OCI-LY1 (cell line): ENCODE data around the gene PRKCZ.

Source experiments
- EZH2 ChIP-seq: fragments of 200-600 bp; sonication (generic), shearing (Covaris generic); IDR thresholded peaks from 2 replicates; pipeline ENCODE4 v1.8.0; 2017; ENCODE audit warnings: borderline replicate concordance, mixed run types, mild to moderate bottlenecking, antibody characterized with exemption, low read length, moderate library complexity, mixed read lengths
- TF ChIP-seq, protein P1 (sequence below): fragments of 200-600 bp; sonication (generic), shearing (Covaris generic); IDR thresholded peaks from 2 replicates; pipeline ENCODE4 v1.5.1; 2017; ENCODE audit warnings: mild to moderate bottlenecking, antibody characterized with exemption, low read length, moderate library complexity, mixed read lengths

DNA sequence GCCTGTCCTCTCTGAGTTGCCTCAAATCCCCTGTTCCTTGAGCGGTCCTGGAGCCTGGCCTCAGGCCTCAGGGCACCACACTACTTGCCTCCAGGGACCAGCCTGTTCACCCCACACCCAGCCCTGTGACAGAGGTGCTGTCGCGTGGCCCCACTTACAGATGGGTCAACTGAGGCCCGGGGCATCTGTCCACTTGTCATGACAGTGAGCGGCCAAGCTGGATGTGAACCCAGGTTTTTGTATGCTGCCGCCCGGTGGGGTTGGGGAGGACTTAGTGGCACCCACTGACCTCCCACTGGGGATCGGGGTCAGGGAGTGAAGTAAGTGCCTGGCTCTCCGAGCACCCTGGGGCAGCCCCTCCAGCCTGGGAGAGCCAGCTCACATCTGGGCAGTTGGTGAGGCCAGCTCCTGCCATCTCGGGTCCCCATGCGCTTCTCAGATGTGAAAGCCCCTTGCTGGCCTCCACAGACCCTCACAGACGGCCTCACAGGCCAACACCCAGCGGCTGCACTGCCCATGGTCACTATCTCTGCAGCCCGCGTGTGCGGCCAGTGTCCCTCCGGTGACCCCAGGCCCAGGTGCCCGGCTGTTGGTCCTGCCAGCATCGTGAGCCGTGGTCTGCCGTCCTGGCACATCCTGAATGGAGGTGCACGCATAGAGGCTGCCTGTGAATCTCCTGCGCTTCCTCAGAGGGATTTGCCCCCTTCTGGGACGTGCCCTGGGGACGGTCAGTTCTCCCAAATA is 153.6 kb downstream of the PRKCZ start:
- TF ChIP-seq, protein P1, sequence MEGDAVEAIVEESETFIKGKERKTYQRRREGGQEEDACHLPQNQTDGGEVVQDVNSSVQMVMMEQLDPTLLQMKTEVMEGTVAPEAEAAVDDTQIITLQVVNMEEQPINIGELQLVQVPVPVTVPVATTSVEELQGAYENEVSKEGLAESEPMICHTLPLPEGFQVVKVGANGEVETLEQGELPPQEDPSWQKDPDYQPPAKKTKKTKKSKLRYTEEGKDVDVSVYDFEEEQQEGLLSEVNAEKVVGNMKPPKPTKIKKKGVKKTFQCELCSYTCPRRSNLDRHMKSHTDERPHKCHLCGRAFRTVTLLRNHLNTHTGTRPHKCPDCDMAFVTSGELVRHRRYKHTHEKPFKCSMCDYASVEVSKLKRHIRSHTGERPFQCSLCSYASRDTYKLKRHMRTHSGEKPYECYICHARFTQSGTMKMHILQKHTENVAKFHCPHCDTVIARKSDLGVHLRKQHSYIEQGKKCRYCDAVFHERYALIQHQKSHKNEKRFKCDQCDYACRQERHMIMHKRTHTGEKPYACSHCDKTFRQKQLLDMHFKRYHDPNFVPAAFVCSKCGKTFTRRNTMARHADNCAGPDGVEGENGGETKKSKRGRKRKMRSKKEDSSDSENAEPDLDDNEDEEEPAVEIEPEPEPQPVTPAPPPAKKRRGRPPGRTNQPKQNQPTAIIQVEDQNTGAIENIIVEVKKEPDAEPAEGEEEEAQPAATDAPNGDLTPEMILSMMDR, result no peak
- no peak for TF ChIP-seq EZH2
